ENCODE results near the gene TLR2. TPM values are rescaled to one million over a fixed set of nuclear protein-coding genes. Genes with fewer than 3 reads are reported as not detected.

TLR2 gene
- total and polyA plus RNA-seq, 4 donors = 2.9 to 15.6 (median 6.2) TPM

- DNase-seq (ENCODE audit: low spot score) = no peak
Measured at GRCh38 chr4:153713866-153714646, 30.0 kb downstream of the TLR2 start.

GRCh38 chr4:153722036-153722435 is 38.0 kb downstream of the TLR2 start:
- Histone ChIP-seq H3K27me3 (ENCODE audit: control insufficient read depth in 4 of 4, insufficient read depth in 4 of 4, low read length in 3 of 4) (no peaks in the 10 kb centered on the region), H3K4me3 (ENCODE audit: low read depth in 1 of 3, low read length in 3 of 3) (no peak overlapping the region), H3K36me3 (ENCODE audit: control insufficient read depth in 4 of 4, insufficient read depth in 3 of 4, low read depth in 1 of 4, low read length in 3 of 4) (no peaks in the 10 kb centered on the region), H3K9ac (ENCODE audit: low read depth in 1 of 2, low read length in 2 of 2) (no peak overlapping the region), H3K27ac (ENCODE audit: low read depth in 1 of 2, low read length in 2 of 2) (no peak overlapping the region), H3K4me1 (ENCODE audit: control insufficient read depth in 4 of 4, insufficient read depth in 4 of 4, low read length in 3 of 4) (peaks cover 3 to 10% (median 7%) of the 10 kb centered on the region in 4 donors), H3K9me3 (ENCODE audit: control insufficient read depth in 4 of 4, low read length in 3 of 4) (peaks cover 0 to 4% (median 1%) of the 10 kb centered on the region in 4 donors)
- 67% methylated on average over 1 of the region's 1 CpG for WGBS
- no peak for TF ChIP-seq SP1 (IDR thresholded peaks at IDR 0.05)
- no peak for TF ChIP-seq JUND (IDR thresholded peaks at IDR 0.05)
- TF ChIP-seq REST (IDR thresholded peaks at IDR 0.05) = no peak
- TF ChIP-seq CTCF (IDR thresholded peaks at IDR 0.05; ENCODE audit: low read depth, low read length, missing input control) = no peak
- TF ChIP-seq TAF1 (conservative IDR thresholded peaks at IDR 0.05) = no peak
- no peak for TF ChIP-seq HNF4A (conservative IDR thresholded peaks at IDR 0.05)
- TF ChIP-seq, protein P1, sequence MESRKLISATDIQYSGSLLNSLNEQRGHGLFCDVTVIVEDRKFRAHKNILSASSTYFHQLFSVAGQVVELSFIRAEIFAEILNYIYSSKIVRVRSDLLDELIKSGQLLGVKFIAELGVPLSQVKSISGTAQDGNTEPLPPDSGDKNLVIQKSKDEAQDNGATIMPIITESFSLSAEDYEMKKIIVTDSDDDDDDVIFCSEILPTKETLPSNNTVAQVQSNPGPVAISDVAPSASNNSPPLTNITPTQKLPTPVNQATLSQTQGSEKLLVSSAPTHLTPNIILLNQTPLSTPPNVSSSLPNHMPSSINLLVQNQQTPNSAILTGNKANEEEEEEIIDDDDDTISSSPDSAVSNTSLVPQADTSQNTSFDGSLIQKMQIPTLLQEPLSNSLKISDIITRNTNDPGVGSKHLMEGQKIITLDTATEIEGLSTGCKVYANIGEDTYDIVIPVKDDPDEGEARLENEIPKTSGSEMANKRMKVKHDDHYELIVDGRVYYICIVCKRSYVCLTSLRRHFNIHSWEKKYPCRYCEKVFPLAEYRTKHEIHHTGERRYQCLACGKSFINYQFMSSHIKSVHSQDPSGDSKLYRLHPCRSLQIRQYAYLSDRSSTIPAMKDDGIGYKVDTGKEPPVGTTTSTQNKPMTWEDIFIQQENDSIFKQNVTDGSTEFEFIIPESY (IDR thresholded peaks at IDR 0.05) = no peak
- TF ChIP-seq YY1 (IDR thresholded peaks at IDR 0.05) = no peak
- no peak for DNase-seq (ENCODE audit: low spot score)

More at GRCh38 chr4:153713866-153714646, 30.0 kb downstream of the TLR2 start:
- 81% methylated on average over 2 of the region's 2 CpGs for WGBS
- Histone ChIP-seq H3K4me1 (ENCODE audit: control insufficient read depth in 4 of 4, insufficient read depth in 4 of 4, low read length in 3 of 4) (no peaks in the 10 kb centered on the region), H3K36me3 (ENCODE audit: control insufficient read depth in 4 of 4, insufficient read depth in 3 of 4, low read depth in 1 of 4, low read length in 3 of 4) (no peaks in the 10 kb centered on the region), H3K27me3 (ENCODE audit: control insufficient read depth in 4 of 4, insufficient read depth in 4 of 4, low read length in 3 of 4) (peaks cover 0 to 2% (median 0%) of the 10 kb centered on the region in 4 donors), H3K9ac (ENCODE audit: low read depth in 1 of 2, low read length in 2 of 2) (no peak overlapping the region), H3K27ac (ENCODE audit: low read depth in 1 of 2, low read length in 2 of 2) (no peak overlapping the region), H3K9me3 (ENCODE audit: control insufficient read depth in 4 of 4, low read length in 3 of 4) (peaks cover 0 to 4% (median 1%) of the 10 kb centered on the region in 4 donors), H3K4me3 (ENCODE audit: low read depth in 1 of 3, low read length in 3 of 3) (no peak overlapping the region)
- TF ChIP-seq HNF4G (IDR thresholded peaks at IDR 0.05) (no peak), RXRA (IDR thresholded peaks at IDR 0.05) (no peak)
- TF ChIP-seq, protein P2, sequence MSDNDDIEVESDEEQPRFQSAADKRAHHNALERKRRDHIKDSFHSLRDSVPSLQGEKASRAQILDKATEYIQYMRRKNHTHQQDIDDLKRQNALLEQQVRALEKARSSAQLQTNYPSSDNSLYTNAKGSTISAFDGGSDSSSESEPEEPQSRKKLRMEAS (IDR thresholded peaks at IDR 0.05) = no peak
